ENCODE data around the gene LLGL2.
"Not testable (repeated sequence)": the region's sequence is repeated elsewhere in the genome, so short reads cannot be mapped to it uniquely, and the experiment has no call there.

The LLGL2 gene, protein sequence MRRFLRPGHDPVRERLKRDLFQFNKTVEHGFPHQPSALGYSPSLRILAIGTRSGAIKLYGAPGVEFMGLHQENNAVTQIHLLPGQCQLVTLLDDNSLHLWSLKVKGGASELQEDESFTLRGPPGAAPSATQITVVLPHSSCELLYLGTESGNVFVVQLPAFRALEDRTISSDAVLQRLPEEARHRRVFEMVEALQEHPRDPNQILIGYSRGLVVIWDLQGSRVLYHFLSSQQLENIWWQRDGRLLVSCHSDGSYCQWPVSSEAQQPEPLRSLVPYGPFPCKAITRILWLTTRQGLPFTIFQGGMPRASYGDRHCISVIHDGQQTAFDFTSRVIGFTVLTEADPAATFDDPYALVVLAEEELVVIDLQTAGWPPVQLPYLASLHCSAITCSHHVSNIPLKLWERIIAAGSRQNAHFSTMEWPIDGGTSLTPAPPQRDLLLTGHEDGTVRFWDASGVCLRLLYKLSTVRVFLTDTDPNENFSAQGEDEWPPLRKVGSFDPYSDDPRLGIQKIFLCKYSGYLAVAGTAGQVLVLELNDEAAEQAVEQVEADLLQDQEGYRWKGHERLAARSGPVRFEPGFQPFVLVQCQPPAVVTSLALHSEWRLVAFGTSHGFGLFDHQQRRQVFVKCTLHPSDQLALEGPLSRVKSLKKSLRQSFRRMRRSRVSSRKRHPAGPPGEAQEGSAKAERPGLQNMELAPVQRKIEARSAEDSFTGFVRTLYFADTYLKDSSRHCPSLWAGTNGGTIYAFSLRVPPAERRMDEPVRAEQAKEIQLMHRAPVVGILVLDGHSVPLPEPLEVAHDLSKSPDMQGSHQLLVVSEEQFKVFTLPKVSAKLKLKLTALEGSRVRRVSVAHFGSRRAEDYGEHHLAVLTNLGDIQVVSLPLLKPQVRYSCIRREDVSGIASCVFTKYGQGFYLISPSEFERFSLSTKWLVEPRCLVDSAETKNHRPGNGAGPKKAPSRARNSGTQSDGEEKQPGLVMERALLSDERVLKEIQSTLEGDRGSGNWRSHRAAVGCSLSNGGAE

DNA sequence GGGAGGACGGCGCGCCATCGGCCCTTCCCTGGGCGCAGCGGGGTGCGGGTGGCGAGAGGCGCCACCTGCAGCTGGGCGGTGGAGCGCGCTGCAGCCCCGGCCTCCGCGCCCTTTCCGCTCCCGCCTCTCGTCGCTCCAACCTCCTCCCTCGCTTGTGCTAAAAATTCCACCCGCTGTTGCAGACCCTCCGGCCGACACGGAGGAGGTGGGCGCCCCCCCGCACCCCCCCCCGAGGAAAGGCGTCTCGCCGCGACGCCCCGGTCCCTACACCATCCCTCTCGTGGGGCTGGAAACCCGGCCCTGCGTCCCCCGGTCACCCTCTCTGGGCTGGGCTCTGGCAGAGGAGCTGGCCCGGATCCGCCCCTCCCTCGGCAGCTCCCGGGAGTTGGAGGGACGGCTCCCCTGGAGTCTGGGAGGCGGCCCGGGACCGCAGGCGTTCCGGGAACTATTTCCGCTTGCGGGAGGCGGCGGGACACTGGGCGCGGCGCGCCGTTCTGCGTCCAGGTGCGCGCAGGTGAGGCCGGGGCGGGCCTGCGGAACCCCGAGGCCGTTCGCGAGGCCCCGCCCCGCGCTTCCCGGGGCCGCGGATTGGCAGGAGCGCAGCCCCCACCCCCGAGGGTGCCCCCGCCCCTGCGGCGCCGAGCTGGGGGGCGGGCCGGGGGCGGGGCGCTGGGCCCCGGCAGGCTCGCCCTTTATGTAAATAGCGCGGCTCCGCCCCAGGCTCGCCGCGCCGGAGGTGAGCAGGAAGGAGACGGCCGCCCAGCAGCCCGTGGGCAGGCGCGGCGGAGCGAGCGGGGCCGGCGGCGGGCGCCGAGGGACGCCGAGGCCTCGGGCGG, at the start of gene LLGL2:
Gene LLGL2, plus strand, starts transcription at position 728 of the 836 bp plus-strand sequence. CDS start 17,730 bp downstream, outside the sequence.
- peak; percentile 84 for DNase-seq (ENCODE audit: low spot score)

DNA sequence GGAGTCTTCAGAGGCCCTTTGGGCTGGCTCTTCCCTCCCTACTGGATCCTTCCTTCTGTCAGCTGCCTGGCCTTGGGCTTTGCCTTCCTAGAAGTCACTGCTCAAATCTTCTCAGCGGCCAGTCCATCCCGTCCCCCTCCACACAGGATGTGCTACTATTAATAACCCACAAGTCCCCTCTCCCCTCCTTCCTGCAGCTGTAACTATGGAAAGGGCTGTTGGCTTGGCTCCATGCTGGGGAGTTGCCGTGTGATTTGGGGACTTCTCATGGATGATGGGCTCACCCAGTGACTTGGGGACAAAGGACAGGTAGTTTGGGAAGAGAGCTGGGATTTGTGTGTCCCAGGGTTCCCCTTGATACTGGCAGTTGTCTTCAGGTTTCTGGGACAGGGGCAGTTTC, 49.6 kb upstream of the LLGL2 start:
- no peak for DNase-seq (ENCODE audit: low spot score)

DNA sequence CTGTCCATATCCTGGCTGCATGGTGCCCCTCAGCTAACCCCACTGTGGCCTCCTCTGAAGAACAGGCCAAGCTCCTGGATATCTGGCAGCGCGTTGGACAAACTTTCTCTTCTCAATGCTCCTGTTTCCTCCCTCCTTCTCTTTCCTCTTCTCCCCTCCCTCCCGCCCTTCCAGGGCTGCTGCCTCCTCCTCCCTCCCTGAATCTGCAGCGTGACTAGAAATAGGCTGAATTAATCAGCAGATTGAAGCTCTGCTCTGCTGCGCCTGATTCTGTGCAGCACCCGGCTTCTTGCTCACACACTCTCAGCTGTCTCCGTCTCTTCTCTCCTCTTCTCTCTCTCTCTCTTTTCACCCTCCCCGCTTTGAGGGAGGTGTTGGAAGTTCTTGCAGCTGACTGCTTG, 49.2 kb upstream of the LLGL2 start:
- DNase-seq (ENCODE audit: low spot score): no peak

DNA sequence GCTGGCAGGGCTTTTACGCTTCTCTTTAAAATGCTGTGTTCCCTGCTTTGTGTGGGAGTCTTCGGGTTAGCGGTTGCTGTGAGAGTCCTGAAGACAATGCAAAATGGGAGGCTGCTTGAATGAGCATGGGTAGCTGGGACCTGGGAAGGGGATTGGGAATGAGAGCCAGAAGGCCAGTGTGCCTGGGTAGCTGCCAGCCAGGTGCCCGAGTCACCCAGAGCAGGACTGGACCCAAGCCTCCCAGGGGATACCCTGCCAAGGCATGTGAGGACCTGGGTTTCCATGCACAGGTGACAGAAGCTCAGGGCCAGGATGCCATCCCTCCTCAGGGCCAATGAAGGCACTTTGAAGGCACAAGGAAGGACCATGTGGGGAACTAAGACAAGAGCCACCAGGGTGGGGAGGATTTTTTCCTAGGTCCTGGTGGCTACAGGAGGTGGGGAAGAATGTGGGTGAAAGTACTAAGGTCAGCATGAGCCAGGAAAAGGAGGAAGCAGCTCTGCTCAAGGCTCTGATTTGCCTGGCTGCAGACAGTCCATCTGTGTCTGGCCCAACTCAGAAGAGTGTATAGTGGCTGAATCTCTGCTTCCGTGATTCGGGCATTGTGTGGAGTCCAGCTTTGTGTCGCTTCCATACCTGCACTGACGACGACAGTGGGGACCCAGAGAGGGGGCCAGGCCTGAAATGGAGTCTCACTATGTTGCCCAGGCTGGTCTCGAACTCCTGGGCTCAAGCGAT, 48.6 kb upstream of the LLGL2 start:
- no peak for DNase-seq (ENCODE audit: low spot score)

DNA sequence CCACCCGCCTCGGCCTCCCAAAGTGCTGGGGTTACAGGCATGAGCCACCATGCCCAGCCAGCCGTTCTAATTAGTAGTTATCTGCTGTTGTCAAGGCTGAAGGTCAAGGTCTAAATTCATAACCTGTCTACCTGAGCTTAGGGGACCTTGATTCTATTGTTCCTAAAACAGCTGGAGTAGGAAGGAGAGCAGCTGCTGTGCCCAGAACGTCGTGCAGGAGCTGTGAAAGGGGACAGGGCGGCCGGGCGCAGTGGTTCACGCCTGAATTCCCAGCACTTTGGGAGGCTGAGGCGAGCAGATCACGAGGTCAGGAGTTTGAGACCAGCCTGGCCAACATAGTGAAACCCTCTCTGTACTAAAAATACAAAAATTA, 48.0 kb upstream of the LLGL2 start:
- not testable (repeated sequence) for DNase-seq (ENCODE audit: low spot score)

DNA sequence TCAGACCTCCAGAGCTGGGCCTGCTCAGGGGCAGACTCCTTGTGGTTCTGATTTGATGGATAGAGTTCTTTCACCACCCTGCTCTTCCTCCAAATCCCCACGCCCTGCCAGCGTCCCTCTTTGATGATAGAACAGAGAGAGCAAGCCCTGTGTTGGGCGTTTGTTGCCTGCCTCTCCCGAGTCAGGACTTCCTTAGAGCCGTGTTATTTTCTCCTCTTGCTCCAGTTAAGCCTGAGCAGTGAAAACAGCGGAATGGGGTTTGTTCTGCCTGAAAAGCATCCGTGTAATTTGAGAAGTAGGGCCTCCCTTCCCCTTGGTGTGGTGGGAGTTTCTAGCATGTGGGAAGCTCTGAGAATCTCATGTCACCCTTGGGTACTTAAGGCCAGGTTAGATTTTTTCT, 47.0 kb upstream of the LLGL2 start:
- DNase-seq (ENCODE audit: low spot score): no peak

DNA sequence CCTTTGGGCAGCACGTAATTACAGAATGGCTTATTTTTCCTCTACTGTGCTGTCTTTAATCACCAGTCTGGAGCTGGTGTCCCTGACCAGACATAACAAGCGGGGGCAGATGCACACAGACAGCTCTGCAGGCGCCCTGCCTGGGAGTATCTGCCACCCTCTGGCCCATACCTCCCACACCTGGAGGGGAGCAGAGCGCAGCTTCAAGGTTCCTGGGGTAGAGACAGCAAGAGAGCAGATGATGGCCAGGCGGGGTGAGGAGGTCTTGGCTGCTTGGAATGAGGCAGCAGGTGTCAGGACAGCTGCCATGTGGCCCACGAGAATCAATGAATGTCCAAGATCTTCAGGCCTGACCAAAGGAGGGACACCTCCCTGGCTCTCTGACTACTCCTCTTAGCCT, 45.2 kb upstream of the LLGL2 start:
- DNase-seq (ENCODE audit: low spot score): no peak

DNA sequence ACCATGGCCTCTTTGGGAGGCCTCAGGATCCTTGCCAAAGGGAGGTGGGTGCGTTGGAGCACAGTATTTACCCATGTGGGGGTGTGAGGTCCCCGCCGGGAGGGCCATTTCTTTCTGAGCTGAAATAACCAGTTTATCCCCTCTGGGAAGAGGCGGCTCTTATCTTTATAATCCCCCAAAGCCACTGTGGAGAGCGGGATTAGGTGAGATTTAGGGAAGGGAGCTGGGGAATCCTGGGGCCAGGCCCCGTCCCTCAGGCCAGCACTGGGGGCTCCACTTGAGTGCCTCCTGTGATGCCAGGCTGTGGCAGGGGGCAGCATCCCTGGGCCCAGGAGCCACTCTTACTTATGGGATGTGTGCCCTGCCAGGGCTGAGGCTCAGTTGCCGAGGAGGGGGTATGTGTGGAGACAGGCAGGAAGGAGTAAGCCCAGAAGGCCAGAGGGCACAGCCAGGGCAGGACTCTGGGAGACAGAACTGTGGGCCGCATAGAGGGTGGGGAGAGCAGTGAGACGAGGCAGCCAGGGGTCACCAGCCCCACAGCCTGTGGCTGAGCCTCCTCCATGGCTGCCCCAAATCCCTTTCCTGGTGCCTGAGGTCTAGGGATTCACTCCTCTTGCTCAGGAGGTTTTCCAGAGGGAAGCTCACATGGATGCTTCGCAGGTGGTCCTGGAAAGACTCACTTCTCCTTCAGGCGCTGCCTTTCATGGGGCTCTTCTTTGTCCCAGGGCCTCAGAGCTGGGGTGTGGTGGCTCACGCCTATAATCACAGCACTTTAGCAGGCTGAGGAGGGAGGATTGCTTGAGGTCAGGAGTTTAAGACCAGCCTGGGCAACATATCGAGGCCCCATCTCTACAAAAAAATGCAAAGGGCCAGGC, 44.1 kb upstream of the LLGL2 start:
- DNase-seq (ENCODE audit: low spot score): no peak

DNA sequence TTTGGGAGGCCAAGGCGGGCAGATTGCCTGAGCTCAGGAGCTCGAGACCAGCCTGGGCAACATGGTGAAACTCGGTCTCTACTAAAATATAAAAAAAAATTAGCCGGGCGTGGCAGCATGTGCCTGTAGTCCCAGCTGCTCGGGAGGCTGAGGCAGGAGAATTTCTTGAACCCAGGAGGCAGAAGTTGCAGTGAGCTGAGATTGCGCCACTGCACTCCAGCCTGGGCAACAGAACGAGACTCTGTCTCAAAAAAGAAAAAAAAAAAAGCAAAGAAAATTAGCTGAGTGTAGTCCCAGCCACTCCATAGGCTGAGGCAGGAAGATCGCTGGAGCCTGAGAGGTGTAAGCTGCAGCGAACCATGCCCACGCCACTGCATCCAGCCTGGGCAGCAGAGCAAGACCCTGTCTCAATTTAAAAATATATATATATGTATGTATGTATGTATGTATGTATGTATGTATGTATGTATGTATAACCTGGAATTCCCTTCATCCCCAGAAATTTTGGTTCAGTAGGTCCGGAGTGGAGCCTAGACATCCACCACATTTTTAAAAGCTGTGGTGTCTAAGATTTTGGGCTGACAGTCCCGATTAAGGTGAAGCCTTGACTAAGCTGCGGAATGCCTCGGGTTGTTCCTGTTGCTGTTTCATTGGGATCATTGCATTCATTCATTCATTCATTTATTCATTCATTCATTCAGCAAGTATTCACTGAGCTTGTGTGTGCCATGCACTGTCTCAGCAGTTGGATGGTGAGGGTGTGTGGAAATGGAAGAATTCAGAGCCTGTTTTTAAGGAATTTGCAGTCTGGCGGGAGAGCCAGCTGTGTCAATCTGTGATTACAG, 43.2 kb upstream of the LLGL2 start:
- no peak for DNase-seq (ENCODE audit: low spot score)

DNA sequence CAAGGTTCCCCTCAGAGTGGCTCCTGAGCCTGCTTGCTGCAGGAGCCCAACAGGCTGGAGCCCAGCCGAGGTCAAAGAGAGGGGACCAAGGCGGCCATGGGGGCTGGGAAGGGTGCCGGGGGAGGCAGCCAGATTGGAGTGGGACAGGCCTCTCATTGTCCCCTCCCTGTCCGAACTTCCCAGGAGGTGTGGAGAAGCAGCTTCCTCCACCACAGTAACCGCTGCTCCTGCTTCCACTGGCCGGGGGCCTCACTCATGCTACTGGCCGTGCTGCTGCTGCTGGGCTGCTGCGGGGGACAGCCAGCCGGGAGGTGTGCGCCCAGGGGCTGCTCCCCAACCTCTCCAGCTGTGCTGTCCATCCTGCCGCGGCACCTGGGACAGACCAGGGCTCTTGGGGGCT, 39.8 kb upstream of the LLGL2 start:
- DNase-seq (ENCODE audit: low spot score): no peak

DNA sequence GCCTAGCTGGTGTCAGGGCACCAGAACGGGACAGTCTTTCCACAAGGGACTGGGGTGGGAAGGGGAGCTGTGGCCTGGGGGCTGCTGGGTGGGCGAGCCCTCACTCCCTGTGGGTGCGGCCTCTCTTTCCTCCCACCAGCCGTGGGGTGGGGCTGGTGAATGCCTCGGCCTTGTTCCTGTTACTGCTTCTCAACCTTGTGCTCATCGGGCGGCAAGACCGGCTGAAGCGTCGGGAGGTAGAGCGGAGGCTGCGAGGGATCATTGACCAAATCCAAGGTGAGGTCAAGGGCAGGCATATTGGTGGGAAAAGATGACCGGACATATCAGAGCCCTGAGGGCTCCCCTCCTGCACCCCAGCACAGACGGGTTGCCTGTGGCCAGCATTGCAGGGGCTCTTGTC, 39.3 kb upstream of the LLGL2 start:
- DNase-seq (ENCODE audit: low spot score): no peak

DNA sequence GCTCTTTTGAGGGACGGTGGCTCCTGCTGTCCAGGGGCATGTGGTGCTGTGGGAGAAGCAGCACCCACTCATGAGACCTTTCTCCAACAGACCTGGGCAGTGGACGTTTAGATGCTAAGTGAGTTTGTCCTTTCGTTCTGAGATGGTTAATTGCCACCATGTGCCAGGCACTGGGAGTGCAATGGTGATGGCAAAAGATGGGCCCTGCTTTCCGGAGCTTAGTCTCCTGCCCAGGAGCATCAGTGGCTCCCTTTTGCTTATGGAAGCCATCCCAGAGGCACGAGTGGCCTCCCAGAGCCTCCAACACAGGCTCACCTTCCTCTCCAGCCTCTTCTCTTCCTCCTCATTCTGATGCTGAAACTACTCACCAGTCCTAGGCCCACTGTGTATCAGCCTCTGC, 38.5 kb upstream of the LLGL2 start:
- no peak for DNase-seq (ENCODE audit: low spot score)

DNA sequence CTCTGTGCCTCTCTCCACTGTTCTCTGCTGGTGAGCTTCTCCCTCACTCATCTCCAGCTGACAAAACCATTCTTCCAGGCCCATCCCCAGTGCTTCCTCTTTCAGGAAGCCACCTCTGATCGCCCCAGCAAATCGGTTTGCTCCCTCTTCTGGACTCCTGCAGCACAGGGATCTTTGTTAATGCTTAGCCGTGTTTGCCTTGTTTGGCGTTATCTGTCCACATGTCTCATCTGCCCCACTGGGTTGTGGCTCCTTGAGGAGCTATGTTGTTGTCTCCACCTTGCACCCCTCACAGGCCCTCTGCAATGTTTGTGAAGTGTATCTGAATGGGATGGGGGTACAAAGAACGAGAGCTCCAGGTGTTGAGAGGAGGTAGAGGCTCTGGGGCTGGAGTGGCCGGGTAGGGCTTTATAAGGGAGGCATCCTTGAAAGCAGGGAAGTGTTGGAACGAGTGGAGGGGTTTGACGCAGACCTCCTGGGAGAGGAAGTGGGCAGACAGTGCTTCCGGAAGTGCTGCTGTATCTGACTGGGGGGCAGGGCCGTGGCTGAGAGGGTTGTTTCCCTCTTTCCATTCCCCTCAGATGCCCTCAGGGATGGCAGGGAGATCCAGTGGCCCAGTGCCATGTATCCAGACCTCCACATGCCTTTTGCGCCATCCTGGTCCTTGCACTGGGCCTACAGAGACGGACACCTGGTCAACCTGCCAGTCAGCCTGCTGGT, 38.0 kb upstream of the LLGL2 start:
- no peak for DNase-seq (ENCODE audit: low spot score)

DNA sequence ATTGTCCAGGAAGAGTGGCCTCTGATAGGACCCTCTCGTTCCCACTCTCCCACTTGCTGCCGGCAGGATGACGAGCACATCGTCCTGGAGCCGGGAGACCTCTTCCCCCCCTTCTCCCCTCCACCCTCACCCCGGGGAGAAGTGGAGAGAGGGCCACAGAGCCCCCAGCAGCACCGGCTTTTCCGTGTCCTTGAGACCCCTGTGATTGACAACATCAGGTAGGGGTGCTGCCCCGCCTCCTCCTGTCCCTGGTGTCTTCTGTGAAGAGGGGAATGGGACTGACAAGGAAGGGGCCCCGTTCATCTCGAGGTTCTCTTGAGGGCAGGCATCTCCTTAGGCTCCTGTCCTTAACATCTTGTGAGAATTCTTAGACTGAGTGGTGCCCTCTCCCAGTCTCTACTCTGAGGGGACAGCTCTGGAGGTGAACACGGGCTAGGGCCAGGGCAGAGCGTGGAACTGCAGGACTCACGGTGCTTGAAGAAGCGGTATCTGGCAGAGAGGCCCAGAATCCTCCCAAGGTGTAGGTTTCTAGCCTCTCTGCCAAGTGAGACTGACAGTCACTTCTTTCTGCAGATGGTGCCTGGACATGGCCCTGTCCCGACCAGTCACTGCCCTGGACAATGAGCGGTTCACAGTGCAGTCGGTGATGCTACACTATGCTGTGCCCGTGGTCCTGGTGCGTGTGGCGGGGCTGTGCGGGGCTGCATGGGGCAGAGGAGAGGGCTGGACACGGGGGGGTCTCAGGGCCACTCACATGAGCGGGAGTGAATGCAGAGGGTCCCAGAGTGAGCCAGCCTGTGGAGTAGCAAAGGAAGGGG, 36.6 kb upstream of the LLGL2 start:
- no peak for DNase-seq (ENCODE audit: low spot score)

DNA sequence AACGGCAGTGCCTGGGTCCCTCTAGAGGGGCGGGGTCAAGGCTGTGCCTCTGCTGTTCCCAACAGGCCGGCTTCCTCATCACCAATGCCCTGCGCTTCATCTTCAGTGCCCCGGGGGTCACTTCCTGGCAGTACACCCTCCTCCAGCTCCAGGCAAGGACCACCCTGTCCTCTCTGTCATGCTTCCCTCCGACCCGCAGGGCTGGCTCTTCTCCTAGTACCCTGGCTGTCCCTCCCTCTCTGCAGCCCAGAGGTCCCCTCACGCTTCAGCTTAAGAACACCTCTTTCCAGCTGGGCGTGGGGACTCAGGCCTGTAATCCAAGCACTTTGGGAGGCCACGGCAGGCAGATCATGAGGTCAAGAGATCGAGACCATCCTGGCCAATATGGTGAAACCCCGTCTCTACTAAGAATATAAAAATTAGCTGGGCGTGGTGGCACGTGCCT, 36.0 kb upstream of the LLGL2 start:
- DNase-seq (ENCODE audit: low spot score): no peak

DNA sequence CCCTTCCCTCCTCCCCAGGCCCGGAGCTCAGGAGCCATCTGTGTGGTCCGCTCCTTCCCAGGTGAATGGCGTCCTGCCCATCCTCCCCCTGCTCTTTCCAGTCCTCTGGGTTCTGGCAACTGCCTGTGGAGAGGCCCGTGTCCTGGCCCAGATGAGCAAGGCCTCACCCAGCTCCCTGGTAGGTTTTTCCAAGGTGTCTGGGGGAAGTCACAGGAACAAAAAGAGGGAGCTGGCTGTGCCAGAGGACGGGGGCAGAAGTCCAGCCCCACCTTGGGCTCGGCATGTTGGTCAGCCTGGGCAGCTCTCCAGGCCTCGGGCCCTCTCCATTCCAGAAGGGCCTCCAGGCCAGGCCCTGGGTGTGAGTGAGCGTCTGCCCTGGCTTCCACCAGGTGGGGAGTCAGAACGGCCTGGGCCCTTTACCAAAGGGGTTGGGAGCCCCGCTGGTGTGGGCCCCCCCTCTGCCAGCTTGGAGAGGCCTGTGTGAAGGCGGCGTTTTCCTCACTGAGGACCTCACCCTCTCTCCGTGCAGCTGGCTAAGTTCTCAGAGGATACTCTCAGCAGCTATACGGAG, 35.2 kb upstream of the LLGL2 start:
- DNase-seq (ENCODE audit: low spot score): no peak

DNA sequence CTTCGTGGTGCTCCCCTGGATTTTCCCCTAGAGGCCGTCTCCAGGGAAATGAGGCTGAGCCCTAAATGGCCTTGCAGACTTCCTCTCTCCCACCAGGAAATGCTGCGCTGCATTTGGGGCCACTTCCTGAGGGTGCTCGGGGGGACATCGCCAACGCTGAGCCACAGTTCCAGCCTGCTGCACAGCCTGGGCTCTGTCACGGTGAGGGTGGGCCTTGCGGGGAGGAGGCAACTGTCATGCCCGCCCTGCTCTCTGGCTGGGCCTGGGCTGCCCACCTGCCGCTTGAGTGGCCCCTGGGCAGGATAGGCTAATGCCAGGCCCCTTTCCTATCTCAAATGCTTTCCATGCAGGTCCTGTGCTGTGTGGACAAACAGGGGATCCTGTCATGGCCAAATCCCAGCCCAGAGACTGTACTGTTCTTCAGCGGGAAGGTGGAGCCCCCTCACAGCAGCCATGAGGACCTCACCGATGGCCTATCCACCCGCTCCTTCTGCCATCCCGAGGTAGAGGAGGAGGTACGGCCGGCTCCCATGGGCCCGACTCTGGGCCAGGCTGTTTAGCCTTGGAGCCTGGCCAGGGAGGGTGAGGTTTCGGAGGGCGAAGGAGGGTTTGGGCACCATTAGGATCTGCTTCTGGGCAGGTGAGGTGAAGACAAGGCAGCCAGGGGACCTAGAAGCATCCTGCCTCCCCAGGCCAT, 34.4 kb upstream of the LLGL2 start:
- DNase-seq (ENCODE audit: low spot score): no peak

Measured in RKO (cell line).